ENCODE measurements around the gene NOXO1.

The NOXO1 gene

DNA sequence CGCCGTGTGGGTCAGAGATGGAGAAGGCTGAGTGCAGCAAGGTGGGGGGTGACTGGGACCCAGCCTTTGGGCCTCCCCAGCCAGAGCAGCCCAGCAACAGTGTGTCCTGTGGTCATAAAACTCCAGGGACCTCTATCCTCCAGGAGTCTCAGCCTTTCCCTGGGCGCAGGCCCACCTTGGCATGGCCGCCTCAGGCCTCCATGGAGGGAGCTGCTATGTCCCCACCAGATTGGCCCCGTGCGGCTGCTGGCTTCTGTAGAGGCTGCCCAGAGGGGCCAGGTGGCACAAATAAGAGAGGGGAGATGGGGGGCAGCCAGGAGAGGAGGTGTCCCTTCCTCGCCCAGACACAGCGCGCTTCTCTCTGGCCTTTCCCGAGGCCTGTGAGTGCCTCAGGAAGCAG is 5.9 kb upstream of the NOXO1 start:
- no peak for DNase-seq (ENCODE audit: extremely low read depth, low read depth)
- TF ChIP-seq, protein P1, sequence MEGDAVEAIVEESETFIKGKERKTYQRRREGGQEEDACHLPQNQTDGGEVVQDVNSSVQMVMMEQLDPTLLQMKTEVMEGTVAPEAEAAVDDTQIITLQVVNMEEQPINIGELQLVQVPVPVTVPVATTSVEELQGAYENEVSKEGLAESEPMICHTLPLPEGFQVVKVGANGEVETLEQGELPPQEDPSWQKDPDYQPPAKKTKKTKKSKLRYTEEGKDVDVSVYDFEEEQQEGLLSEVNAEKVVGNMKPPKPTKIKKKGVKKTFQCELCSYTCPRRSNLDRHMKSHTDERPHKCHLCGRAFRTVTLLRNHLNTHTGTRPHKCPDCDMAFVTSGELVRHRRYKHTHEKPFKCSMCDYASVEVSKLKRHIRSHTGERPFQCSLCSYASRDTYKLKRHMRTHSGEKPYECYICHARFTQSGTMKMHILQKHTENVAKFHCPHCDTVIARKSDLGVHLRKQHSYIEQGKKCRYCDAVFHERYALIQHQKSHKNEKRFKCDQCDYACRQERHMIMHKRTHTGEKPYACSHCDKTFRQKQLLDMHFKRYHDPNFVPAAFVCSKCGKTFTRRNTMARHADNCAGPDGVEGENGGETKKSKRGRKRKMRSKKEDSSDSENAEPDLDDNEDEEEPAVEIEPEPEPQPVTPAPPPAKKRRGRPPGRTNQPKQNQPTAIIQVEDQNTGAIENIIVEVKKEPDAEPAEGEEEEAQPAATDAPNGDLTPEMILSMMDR (IDR thresholded peaks at IDR 0.05; ENCODE audit: low read depth, low read length) = no peak

DNA sequence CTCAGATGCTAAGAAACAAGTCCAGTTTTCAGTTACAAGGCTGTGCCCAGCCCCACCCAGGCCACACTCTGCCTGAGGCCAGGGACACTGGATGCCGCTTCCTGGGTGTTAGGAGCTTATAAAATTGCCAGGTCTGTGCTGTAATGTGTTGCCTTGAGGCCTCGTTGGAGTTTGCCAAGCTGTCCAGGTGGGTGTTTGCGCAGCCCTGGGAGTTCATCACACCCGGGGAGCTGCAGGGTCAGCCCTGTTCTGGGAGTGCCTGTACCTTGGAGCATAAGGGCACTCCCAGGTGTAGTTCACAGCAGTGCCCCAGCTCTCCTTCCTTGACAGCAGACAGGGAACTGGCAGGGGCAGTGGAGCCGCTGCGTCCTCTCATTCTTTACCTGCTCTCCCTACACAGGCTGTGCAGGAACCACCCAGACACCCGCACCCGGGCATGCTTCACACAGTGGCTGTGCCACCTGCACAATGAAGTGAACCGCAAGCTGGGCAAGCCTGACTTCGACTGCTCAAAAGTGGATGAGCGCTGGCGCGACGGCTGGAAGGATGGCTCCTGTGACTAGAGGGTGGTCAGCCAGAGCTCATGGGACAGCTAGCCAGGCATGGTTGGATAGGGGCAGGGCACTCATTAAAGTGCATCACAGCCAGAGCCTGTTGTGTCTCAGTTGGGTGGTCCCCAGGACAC is 4.3 kb upstream of the NOXO1 start:
- TF ChIP-seq, protein P1 (IDR thresholded peaks at IDR 0.05; ENCODE audit: low read depth, low read length) = no peak
- no peak for DNase-seq (ENCODE audit: extremely low read depth, low read depth)

DNA sequence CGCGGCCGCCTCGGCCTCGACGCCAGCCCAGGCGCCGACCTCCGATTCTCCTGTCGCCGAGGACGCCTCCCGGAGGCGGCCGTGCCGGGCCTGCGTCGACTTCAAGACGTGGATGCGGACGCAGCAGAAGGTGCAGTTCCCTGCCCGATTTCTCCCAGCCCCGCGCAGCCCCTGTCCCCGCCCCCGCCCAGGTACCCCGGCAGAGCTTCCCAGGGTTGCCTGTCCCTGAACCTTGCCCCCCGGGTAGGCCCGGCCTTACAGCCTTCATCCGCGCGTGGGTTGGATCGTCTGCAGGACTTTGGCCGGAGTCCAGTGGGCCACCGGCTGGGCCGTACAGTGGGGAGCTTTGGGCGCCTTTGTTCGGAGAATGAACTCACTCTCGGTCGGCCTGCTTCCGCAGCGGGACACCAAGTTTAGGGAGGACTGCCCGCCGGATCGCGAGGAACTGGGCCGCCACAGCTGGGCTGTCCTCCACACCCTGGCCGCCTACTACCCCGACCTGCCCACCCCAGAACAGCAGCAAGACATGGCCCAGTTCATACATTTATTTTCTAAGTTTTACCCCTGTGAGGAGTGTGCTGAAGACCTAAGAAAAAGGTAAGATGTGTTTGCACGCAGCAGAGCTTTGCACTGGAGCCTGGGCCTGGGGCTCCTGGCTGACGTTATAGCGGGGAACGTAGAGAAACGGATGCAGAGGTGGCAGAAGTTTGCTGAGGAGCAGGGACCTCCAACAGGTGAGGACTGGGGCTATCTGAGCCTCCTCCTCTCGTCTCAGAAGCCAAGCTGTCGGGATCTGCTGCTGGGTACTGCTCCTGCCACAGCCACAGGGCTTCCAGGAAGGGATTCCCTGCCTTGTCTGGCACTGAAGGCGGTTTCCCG is 3.3 kb upstream of the NOXO1 start:
- TF ChIP-seq, protein P1 (IDR thresholded peaks at IDR 0.05; ENCODE audit: low read depth, low read length) = no peak
- no peak for DNase-seq (ENCODE audit: extremely low read depth, low read depth)

DNA sequence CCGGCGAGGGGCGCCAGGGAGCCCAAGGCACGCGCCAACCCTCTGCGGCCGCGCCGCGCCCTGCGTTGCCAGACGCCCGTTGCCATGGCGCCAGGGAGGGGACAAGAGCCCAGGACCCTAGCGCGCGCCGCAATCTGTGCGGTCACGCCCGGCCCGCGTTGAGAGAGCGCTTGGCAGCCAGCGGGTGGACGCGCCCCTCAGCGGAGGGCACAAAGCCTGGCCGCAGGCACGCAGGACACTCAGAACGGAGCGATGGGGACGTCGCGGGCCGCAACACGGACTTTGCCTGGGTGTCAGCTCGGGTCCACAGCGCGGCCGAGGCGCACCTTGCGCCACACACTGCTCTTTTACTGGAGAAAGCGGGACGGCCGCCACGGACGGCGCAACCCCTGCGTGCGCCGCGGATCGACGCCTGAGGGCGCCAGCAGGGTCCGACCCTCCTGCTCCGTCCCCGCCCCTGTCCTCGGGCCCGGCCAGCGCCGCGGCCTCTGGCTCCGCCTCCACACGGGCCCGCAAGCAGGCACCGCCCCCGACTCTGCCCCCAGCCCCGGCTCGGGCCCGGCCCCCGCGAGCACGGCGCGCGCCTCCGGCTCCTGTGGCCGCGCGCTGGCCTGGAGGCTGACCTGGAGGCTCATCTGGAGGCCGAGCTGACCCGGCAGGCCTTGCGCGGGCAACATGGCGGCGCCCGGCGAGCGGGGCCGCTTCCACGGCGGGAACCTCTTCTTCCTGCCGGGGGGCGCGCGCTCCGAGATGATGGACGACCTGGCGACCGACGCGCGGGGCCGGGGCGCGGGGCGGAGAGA is 2.5 kb upstream of the NOXO1 start, which contains the start of gene GFER:
TSS of gene GFER (plus strand) at position 650 of the 803 bp plus-strand sequence. CDS start at position 676, 26 bp downstream.
- TF ChIP-seq, protein P1 (IDR thresholded peaks at IDR 0.05; ENCODE audit: low read depth, low read length) = peak; percentile 27
- peak; percentile 83 for DNase-seq (ENCODE audit: extremely low read depth, low read depth)

DNA sequence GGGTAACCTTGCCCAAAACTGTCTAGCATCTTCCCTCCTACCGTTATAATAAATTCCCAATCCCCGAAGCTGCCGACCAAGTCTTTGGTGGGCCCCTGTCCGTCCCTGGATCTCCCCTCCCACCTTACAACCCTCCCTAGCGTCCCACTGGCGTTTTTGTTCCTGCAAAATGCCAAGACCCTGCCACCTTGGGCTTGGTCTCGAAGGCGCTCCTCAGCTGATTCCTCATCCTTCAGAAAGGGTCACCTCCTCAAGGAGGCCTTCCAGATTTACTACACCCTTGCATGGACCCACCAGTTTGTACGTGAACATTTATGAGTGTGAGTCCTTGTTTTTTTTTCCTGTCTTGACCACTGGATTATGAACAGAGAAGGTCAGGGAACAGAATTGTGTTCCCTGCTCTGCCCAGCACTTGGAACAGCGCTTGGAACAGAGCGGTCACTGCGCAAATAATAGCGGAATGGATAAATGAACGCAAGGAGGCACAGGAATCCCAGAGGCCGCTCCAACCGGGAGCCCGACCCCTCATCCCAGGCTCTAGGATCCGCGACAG is 1.8 kb upstream of the NOXO1 start:
- TF ChIP-seq, protein P1 (IDR thresholded peaks at IDR 0.05; ENCODE audit: low read depth, low read length) = peak; percentile 27
- no peak for DNase-seq (ENCODE audit: extremely low read depth, low read depth)

DNA sequence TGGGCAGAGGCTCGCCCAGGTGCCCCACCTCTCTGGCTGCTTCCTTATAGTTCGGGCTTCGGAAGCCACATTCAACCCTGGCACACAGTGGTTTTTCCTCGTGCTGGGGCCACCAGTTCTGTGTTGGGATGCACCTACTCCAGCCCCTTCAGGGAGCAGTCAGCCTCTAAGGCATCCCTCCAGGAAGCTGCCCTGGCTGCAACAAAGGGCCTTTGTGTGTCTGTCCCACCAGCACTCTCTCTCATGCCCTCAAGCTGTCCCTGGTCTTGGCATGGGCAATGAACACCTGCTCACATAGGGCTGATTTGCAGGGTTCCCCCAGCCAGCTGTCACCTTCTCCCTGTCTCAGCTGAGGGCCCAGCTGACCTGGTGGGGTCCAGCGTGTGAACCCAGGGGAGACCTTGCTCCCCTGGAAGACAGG is 754 bp upstream of the NOXO1 start:
- TF ChIP-seq, protein P1 (IDR thresholded peaks at IDR 0.05; ENCODE audit: low read depth, low read length) = no peak
- no peak for DNase-seq (ENCODE audit: extremely low read depth, low read depth)
